22Rv1 (cell line): Measurements from ENCODE around the gene AIG1.
"Not testable (repeated sequence)": the region's sequence is repeated elsewhere in the genome, so short reads cannot be mapped to it uniquely, and the experiment has no call there.

Source experiments
- H3K27ac ChIP-seq: fragments of 450-650 bp; 2 replicates; pipeline ENCODE4 v1.5.1; 2017
- CTCF ChIP-seq: fragments of 450-650 bp; IDR thresholded peaks from 2 replicates; pipeline ENCODE4 v1.5.1; 2017; ENCODE audit warnings: mild to moderate bottlenecking
- ZFX ChIP-seq: fragments of 450-650 bp; IDR thresholded peaks from 2 replicates; pipeline ENCODE4 v1.6.1; 2017; ENCODE audit warnings: antibody characterized with exemption, borderline replicate concordance

The AIG1 gene

GRCh38 chr6:143167224-143167623 lies 106.5 kb downstream of the AIG1 start:
- no peak for TF ChIP-seq CTCF
- no peak for TF ChIP-seq ZFX

GRCh38 chr6:143168396-143168816 lies 107.7 kb downstream of the AIG1 start:
- H3K27ac ChIP-seq, result not testable (repeated sequence)

More at GRCh38 chr6:143167224-143167623, 106.5 kb downstream of the AIG1 start:
- no peak overlapping the region for H3K27ac ChIP-seq

GRCh38 chr6:143169440-143169839 lies 108.8 kb downstream of the AIG1 start:
- no peak overlapping the region for H3K27ac ChIP-seq
- TF ChIP-seq ZFX (no peak), CTCF (no peak)

GRCh38 chr6:143174516-143174915 lies 113.8 kb downstream of the AIG1 start:
- no peak overlapping the region for H3K27ac ChIP-seq
- TF ChIP-seq ZFX, result no peak
- no peak for TF ChIP-seq CTCF

- TF ChIP-seq CTCF (no peak), ZFX (no peak)
- H3K27ac ChIP-seq, result no peak overlapping the region
Observed at GRCh38 chr6:143174951-143175350, 114.3 kb downstream of the AIG1 start.

- TF ChIP-seq CTCF (peak; percentile 46), ZFX (no peak)
- H3K27ac ChIP-seq, result no peak overlapping the region
Observed at GRCh38 chr6:143176090-143177021, 115.7 kb downstream of the AIG1 start.

- no peak overlapping the region for H3K27ac ChIP-seq
- TF ChIP-seq ZFX (no peak), CTCF (no peak)
Observed at GRCh38 chr6:143177706-143178105, 117.0 kb downstream of the AIG1 start.
